Measurements from ENCODE around the gene TBC1D12.

TBC1D12 gene

GRCh38 chr10:94490789-94491039 is 88.4 kb downstream of the TBC1D12 start:
- H3K4me3 ChIP-seq (ENCODE audit: low read length) = no peak overlapping the region
- no peak for TF ChIP-seq CTCF (IDR thresholded peaks at IDR 0.05; ENCODE audit: insufficient read depth, low read depth, low read length, missing control alignments)
- DNase-seq (ENCODE audit: low read depth) = no peak

- DNase-seq (ENCODE audit: low read depth) = no peak
- TF ChIP-seq CTCF (IDR thresholded peaks at IDR 0.05; ENCODE audit: insufficient read depth, low read depth, low read length, missing control alignments) = no peak
- H3K4me3 ChIP-seq (ENCODE audit: low read length) = no peak overlapping the region
Measured at GRCh38 chr10:94493463-94493862, 91.1 kb downstream of the TBC1D12 start.

DNA sequence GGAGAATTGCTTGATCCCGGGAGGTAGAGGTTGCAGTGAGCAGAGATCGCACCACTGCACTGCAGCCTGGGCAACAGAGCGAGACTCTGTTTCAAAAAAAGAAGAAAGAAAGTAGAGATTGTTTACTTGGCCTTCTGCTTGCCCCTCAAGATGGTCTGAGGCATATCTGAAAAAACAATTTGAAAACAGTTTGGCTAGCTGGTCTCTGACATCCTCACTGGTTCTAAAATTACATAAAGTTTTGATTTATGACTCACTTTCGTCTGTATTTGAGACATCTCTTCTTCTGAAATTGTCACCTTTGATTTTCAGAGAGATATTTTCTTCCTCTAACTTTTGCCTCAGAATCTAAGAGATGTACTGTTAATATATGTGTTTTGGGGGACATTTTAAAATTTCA is 93.7 kb downstream of the TBC1D12 start:
- no peak overlapping the region for H3K4me3 ChIP-seq (ENCODE audit: low read length)
- no peak for DNase-seq (ENCODE audit: low read depth)
- no peak for TF ChIP-seq CTCF (IDR thresholded peaks at IDR 0.05; ENCODE audit: insufficient read depth, low read depth, low read length, missing control alignments)

DNA sequence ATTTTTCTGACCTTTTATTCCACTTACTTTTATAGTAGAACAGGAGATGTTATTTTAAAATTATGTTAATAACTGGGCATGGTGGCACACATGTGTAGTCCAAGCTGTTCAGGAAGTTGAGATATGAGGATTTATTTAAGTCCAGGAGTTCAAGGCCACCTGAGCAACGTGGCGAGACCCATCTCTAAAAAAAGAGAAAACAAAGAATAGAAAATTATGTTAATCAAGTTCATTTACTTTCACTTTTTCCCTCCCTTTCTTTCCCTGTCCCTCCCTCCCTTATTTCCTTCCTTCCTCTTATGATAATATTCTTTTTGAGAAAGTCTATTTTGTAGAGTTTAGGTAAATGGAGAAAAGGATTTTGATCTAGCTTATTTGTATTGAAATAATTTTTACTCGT is 94.3 kb downstream of the TBC1D12 start:
- TF ChIP-seq CTCF (IDR thresholded peaks at IDR 0.05; ENCODE audit: insufficient read depth, low read depth, low read length, missing control alignments) = no peak
- no peak overlapping the region for H3K4me3 ChIP-seq (ENCODE audit: low read length)
- DNase-seq (ENCODE audit: low read depth) = no peak

- peak; percentile 4 for DNase-seq (ENCODE audit: low read depth)
- no peak overlapping the region for H3K4me3 ChIP-seq (ENCODE audit: low read length)
- peak; percentile 41 for TF ChIP-seq CTCF (IDR thresholded peaks at IDR 0.05; ENCODE audit: insufficient read depth, low read depth, low read length, missing control alignments)
Measured at GRCh38 chr10:94500063-94500462, 97.7 kb downstream of the TBC1D12 start.

- H3K4me3 ChIP-seq (ENCODE audit: low read length) = no peak overlapping the region
- DNase-seq (ENCODE audit: low read depth) = no peak
- TF ChIP-seq CTCF (IDR thresholded peaks at IDR 0.05; ENCODE audit: insufficient read depth, low read depth, low read length, missing control alignments) = no peak
Measured at GRCh38 chr10:94521276-94522250, 119.2 kb downstream of the TBC1D12 start.

- H3K4me3 ChIP-seq (ENCODE audit: low read length) = no peak overlapping the region
- TF ChIP-seq CTCF (IDR thresholded peaks at IDR 0.05; ENCODE audit: insufficient read depth, low read depth, low read length, missing control alignments) = no peak
- DNase-seq (ENCODE audit: low read depth) = no peak
Measured at GRCh38 chr10:94524146-94524545, 121.8 kb downstream of the TBC1D12 start.
